ENCODE results near the gene C1QTNF9.
"Not testable (repeated sequence)": the region's sequence is repeated elsewhere in the genome, so short reads cannot be mapped to it uniquely, and the experiment has no call there.

C1QTNF9 gene

DNA sequence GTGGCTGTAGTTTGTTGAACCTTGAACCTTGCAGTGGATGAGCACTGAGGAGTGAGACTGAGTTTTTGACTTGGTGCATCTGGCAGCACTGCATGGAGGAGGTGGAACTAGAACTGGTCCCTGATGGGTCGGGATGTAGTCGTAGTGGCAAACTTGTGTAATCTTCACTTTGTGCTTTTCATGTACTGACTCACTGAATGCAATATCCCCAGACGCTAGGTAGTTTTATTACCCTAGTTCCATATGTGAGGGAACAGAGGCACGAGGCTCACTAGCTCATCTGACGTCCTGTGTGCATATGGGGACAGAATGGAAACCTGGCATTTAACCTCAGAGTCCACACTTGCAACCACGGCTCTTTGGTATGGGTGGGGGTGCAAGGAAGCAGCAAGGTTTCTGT, 10.3 kb downstream of the C1QTNF9 start:
- in situ Hi-C loops (cut with MboI; ENCODE audit: low sequenced_read_pairs) = not testable (repeated sequence)

DNA sequence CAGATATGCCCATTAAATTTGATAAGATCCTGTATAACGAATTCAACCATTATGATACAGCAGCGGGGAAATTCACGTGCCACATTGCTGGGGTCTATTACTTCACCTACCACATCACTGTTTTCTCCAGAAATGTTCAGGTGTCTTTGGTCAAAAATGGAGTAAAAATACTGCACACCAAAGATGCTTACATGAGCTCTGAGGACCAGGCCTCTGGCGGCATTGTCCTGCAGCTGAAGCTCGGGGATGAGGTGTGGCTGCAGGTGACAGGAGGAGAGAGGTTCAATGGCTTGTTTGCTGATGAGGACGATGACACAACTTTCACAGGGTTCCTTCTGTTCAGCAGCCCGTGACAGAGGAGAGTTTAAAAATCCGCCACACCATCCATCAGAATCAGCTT, 12.0 kb downstream of the C1QTNF9 start:
- in situ Hi-C loops (cut with MboI; ENCODE audit: low sequenced_read_pairs) = not testable (repeated sequence)

DNA sequence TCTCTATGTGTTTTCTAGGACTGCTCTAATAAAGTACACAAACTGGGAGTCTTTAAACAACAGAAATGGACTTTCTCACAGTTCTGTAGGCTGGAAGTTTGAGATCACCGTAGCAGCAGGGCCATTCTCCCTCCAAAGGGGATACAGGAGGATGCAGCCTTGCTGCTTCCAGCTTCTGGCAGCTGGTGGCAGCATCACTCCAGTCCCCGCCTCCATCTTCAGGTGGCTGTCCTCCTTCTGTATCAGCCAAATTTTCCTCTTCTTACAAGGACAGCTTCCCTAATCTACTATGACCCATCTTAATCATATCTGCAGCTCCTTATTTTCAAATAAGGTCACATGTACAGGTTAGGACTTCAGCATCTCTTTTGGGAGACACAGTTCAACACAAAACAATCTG, 13.1 kb downstream of the C1QTNF9 start:
- in situ Hi-C loops (cut with MboI; ENCODE audit: low sequenced_read_pairs) = not testable (repeated sequence)

DNA sequence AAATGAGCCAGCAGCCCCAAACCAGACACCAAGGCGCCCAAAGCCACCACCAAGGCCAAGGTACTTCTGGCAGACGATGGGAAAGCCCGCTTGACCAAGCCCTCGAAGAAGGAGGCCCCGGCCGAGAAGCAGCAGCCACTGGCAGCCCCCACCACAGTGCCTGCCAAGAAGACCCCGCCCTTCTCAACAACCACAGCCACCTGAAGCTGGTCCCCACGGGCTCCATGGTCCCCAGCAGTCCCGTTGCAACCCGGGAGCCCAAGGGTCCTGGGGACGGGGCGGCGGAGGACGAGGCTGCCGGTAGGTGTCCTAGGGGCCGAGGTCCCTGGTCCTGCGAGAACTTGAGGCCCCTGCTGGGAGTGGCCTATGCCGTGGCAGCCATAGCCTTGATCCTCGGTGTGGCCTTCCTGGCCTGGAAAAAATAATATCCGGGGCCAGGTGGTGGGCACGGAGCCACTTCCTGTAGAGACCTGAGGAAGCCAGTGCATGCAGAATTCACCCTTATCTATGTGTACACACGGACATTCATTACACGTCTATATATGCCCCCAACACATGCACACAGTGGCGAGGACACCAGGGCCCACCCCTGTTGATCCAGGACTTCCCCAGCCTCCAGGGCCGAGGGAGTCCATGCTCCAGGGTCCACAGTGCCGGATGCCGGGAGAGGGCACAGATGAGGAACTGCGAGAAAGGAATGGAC, 13.8 kb downstream of the C1QTNF9 start:
- in situ Hi-C loops (cut with MboI; ENCODE audit: low sequenced_read_pairs) = no loop called here

DNA sequence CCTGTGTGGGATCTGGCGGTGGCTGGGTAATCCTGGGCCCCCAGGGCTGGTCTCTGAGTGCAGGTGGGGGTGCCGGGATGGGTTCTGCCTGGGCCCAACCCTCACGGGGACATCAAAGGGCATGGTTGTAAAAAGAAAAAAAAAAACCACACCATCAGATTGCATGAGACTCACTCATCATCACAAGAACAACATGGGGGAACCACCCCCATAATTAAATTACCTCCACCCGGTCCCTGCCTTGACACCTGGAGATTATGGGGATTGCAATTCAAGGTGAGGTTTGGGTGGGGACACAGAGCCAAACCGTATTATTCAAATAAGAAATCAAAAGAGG, 14.3 kb downstream of the C1QTNF9 start:
- in situ Hi-C loops (cut with MboI; ENCODE audit: low sequenced_read_pairs) = no loop called here

- in situ Hi-C loops (cut with MboI; ENCODE audit: low sequenced_read_pairs) = not testable (repeated sequence)
These were observed 18.2 kb downstream of the C1QTNF9 start for GRCh38 chr13:24327598-24327997.

GRCh38 chr13:24328145-24328544, 18.8 kb downstream of the C1QTNF9 start:
- in situ Hi-C loops (cut with MboI; ENCODE audit: low sequenced_read_pairs) = no loop called here

DNA sequence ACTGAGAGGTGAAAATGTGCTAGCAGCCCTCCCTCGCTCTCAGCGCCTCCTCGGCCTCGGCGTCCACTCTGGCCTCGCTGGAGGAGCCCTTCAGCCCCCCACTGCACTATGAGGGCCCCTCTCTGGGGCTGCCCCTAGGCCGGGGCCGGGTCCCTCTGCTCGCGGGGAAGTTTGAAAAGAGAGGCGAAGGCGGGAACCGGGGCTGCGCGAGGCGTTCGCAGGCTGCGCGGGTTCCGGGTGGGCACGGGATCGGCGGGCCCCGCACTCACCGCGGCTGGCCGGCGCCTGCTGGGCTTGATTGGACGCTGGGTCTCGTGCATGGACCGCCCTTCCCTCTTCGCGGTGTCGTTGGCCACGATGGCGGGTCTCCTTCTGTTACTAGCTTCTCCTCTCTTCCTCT, 29.3 kb downstream of the C1QTNF9 start:
- in situ Hi-C loops (cut with MboI; ENCODE audit: low sequenced_read_pairs) = no loop called here

DNA sequence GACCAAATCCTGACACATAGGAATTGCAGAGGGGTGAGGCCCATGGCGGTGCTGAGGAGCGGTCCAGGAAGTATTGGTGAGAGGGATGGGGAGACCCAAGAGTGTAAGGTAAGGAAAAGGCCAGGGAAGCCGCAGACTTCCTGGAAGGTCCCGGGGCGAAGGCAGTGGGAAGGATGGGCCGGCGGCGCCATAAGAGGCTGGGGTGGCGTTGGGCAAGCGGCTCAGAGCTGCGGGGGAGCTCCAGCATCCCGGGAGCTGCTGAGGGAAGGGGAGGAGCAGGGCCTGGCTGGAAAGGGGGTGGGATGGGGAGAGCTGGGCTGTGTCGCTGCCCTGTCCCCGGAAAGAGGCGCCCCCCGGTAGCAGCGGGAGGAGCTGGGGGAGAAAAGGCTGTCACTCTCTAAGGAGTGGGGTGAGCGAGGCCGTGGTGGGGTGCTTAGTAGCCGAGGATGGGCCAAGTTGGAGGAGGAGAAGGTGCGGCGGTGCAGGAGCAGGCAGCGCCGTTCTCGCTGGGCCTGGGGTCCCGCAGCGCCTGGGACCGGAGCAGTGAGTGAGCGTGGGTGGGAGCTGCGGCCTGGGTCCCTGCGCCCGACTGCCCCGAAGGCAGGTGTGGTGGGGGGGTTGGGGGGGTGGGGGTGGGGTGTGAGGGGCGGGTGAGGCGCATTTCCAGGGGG, 30.7 kb downstream of the C1QTNF9 start:
- in situ Hi-C loops (cut with MboI; ENCODE audit: low sequenced_read_pairs) = no loop called here

GRCh38 chr13:24340608-24340955, 31.2 kb downstream of the C1QTNF9 start:
- in situ Hi-C loops (cut with MboI; ENCODE audit: low sequenced_read_pairs) = no loop called here

- in situ Hi-C loops (cut with MboI; ENCODE audit: low sequenced_read_pairs) = no loop called here
These were observed 32.1 kb downstream of the C1QTNF9 start for GRCh38 chr13:24341439-24341838.

GRCh38 chr13:24348385-24348784, 39.0 kb downstream of the C1QTNF9 start:
- in situ Hi-C loops (cut with MboI; ENCODE audit: low sequenced_read_pairs) = no loop called here

GRCh38 chr13:24348797-24349515, 39.6 kb downstream of the C1QTNF9 start:
- in situ Hi-C loops (cut with MboI; ENCODE audit: low sequenced_read_pairs) = no loop called here

DNA sequence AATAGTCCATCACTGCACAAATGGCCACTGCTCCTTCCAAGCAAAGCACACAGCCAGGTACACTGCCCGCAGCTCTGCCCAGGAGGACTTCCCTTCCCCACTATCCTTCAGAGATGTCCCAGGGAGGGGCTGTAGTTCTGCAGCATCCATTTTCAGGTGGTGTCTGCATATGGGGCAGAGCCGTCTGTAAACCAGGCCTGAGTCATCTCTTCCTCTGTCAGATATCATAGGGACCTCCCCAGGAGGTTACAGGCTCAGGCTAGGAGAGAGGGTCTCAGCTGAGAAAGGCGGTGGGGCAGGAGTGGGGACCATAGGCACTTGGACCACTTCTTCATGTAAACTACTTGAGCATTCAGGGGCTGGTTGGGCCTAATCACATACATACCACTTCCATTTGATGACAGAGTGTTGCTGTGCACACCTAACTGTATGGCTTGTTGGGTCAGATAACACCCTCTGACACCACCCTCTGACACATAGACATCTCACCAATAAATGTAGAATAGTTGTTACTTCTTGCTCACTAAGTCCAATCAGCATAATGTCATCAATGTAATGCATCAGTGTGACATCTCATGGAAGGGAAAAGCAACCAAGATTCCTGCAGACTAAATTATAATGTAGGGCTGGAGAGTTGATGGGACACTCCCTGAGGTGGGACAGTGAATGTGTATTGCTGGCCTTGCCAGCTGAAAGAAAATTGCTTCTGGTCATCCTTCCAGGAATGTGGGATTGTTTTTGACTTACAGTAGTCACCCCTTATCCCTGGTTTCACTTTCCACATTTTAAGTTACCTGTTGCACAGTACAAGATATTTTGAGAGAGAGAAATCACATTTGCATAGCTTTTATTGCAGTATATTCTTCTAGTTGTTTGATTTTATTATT, 40.6 kb downstream of the C1QTNF9 start:
- in situ Hi-C loops (cut with MboI; ENCODE audit: low sequenced_read_pairs) = not testable (repeated sequence)

DNA sequence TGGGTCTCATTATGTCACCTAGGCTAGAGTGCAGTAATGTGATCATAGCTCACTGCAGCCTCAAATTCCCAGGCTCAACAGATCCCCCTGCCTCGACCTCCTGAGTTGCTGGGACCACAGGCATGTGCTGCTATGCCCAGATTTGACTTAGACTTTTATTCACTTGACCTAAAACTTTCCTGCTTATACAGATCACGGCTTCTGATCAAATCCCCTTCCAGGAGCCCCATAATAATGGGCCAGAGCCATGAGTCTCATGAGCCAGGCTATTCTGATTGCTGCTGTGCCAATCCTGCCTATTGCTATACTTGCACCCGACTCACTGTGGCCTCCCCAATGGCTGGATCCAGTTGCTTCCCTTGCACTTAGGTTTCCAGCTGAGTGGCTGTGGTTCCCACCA, 42.0 kb downstream of the C1QTNF9 start:
- in situ Hi-C loops (cut with MboI; ENCODE audit: low sequenced_read_pairs) = no loop called here

GRCh38 chr13:24353736-24354135, 44.4 kb downstream of the C1QTNF9 start:
- in situ Hi-C loops (cut with MboI; ENCODE audit: low sequenced_read_pairs) = no loop called here

GRCh38 chr13:24355103-24355502, 45.7 kb downstream of the C1QTNF9 start:
- in situ Hi-C loops (cut with MboI; ENCODE audit: low sequenced_read_pairs) = no loop called here

GRCh38 chr13:24356270-24356669, 46.9 kb downstream of the C1QTNF9 start:
- in situ Hi-C loops (cut with MboI; ENCODE audit: low sequenced_read_pairs) = no loop called here

DNA sequence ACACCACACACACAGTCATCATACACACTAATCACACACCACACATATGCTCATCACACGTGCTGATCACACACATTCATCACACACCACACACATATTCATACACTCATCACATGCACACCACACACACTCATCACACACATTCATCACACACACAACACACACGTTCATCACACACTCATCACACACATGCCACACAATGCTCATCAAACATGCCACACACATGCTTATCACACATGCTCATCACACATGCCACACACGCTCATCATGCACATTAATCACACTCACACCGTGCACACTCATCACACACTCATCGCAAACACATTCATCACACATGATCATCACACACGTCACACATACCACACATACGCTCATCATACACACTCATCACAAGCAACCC, 47.5 kb downstream of the C1QTNF9 start:
- in situ Hi-C loops (cut with MboI; ENCODE audit: low sequenced_read_pairs) = no loop called here

DNA sequence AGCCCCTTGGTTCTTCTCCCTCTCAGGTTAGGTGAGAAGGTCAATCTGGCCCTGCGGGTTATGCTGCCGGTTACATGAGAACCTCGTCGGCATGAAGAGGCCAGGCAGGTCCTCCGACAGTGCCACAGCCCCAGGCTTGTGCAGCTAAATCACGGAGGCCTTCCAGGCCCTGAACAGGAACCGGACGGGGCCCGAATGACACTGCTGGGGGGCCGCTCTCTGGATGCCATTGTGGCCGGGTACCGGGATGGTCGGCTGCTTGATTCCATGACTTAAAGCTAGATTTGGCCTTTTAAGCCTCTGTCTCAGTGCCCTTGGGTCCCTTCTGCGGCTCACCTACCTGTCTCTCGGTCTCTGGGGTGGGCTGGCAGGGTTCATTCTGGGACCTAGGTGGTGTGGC, 48.4 kb downstream of the C1QTNF9 start:
- in situ Hi-C loops (cut with MboI; ENCODE audit: low sequenced_read_pairs) = no loop called here

DNA sequence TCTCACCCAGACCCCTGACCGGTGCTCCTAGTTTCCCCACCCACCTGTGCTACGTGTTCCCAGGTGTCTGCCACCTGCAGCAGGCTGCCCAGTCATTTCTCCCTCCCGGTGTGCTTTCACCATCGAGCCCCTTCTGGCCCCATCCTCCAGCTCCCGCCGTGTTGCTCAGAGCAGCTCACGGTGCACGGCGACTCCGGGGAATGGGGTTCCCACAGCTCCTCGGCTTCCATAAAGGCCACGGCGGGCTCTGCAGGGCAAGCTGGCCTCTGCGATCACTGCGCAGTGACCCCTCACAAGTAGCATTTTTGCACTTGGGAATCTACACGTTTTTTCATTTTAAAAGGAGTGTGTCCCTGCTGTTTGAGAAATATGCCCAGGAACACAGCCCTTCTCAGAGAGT, 49.5 kb downstream of the C1QTNF9 start:
- in situ Hi-C loops (cut with MboI; ENCODE audit: low sequenced_read_pairs) = not testable (repeated sequence)

Measured in HL-60/S4 (cell line).